K562 (cell line): Measurements from ENCODE around the gene LASP1. TPM values are rescaled to one million over a fixed set of nuclear protein-coding genes. Genes with fewer than 3 reads are reported as not detected.

Source experiments
- ATAC-seq: fragments of 200-7000 bp; cut with Tn5 transposase; 3 replicates; pipeline ENCODE4 v1.9.1; 2020; ENCODE audit warnings: moderate library complexity
- BruUV-seq: library from RNA; stranded (reverse); fragments of 400-500 nt; replicated peaks from 2 replicates; lab custom pipeline; 2021; lab: Mats Ljungman, UMichigan
- CTCF ChIA-PET: fragments of 300-600 bp; formaldehyde crosslinking; extraction: SDS; loops from one replicate; lab custom pipeline; 2021; ENCODE audit warnings: low intra/inter-chr PET ratio; lab: Yijun Ruan, JAX
- POLR2A ChIA-PET: fragments of 300-600, 350-650 bp; sonication (Branson Sonifier 250); formaldehyde crosslinking; extraction: SDS; loops from one replicate; lab custom pipeline; 2021; ENCODE audit warnings: antibody characterized with exemption, inconsistent platforms; lab: Yijun Ruan, JAX
- DNase-seq, 4 experiments: peaks; one replicate each; pipeline versions ENCODE4 v3.0.0 to v3.0.0-alpha.2; 2011 to 2018; ENCODE audit warnings: low spot score in 3 of 4, mixed read lengths in 3 of 4; ENCODE audit errors: extremely low read depth in 1 of 4
- FAIRE-seq: peaks from 2 replicates; lab custom pipeline; 2011; peaks lifted over from hg19 to GRCh38; lab: Jason Lieb, UNC
- H2AFZ ChIP-seq: 2 replicates; pipeline ENCODE4 v1.6.0; 2011; ENCODE audit warnings: low read depth, low read length, control low read depth, inconsistent platforms
- H3K27ac ChIP-seq: fragments of 200-600 bp; 3 replicates; pipeline ENCODE4 v1.8.0; 2011; ENCODE audit warnings: low read depth, mild to moderate bottlenecking, control low read depth, inconsistent platforms, low read length, moderate library complexity, mixed read lengths; ENCODE audit errors: extremely low read depth
- H3K27me3 ChIP-seq, 2 experiments: fragments of 300-600 bp in 1 of 2; 2 replicates in 1 of 2; 3 replicates in 1 of 2; pipeline versions ENCODE4 v1.6.0 to v1.8.0; 2011; ENCODE audit warnings: inconsistent platforms in 2 of 2, low read length in 2 of 2, mild to moderate bottlenecking in 1 of 2, mixed read lengths in 1 of 2, moderate library complexity in 1 of 2; ENCODE audit not compliant: control insufficient read depth in 2 of 2, insufficient read depth in 2 of 2
- H3K36me3 ChIP-seq: fragments of 300-600 bp; 3 replicates; pipeline ENCODE4 v1.8.0; 2011; ENCODE audit warnings: mild to moderate bottlenecking, low read length, inconsistent platforms; ENCODE audit not compliant: control insufficient read depth, insufficient read depth
- H3K4me1 ChIP-seq, 2 experiments: fragments of 200-600 bp in 1 of 2; replicated peaks in 1 of 2; 2 replicates in 1 of 2; 3 replicates in 1 of 2; pipeline versions ENCODE4 v1.5.1 to v1.8.0; 2011; ENCODE audit warnings: inconsistent platforms in 2 of 2, low read length in 2 of 2, mild to moderate bottlenecking in 1 of 2, mixed read lengths in 1 of 2, moderate library complexity in 1 of 2; ENCODE audit not compliant: control insufficient read depth in 2 of 2, insufficient read depth in 2 of 2
- H3K4me2 ChIP-seq: 2 replicates; pipeline ENCODE4 v1.6.1; 2011; ENCODE audit warnings: low read length, control low read depth, inconsistent platforms, mixed read lengths; ENCODE audit not compliant: insufficient read depth
- H3K4me3 ChIP-seq: fragments of 200-600 bp; sonication (generic), shearing (Covaris generic); 2 replicates; pipeline ENCODE4 v1.5.1; 2016; ENCODE audit warnings: control low read depth, inconsistent platforms
- H3K79me2 ChIP-seq: fragments of 200-600 bp; 3 replicates; pipeline ENCODE4 v1.8.0; 2011; ENCODE audit warnings: low read length, inconsistent platforms; ENCODE audit not compliant: control insufficient read depth, insufficient read depth
- H3K9ac ChIP-seq, 2 experiments: 2 replicates each; pipeline versions ENCODE4 v1.6.0 to v1.6.1; 2011; ENCODE audit warnings: low read depth in 2 of 2, low read length in 2 of 2, control low read depth in 1 of 2, inconsistent platforms in 1 of 2, mild to moderate bottlenecking in 1 of 2, mixed read lengths in 1 of 2; ENCODE audit not compliant: insufficient read depth in 1 of 2
- H3K9me1 ChIP-seq: one replicate; pipeline ENCODE4 v1.6.0; 2011; ENCODE audit warnings: inconsistent platforms, mild to moderate bottlenecking, low read length, moderate library complexity; ENCODE audit not compliant: control insufficient read depth, insufficient read depth
- H3K9me3 ChIP-seq: replicated peaks from 2 replicates; pipeline ENCODE4 v1.5.1; 2011; ENCODE audit warnings: low read depth, low read length, inconsistent platforms; ENCODE audit not compliant: control insufficient read depth, insufficient read depth
- H4K20me1 ChIP-seq: replicated peaks from 2 replicates; pipeline ENCODE4 v1.6.1; 2011; ENCODE audit warnings: low read length, inconsistent platforms, mixed read lengths; ENCODE audit not compliant: control insufficient read depth, insufficient read depth
- POLR2A ChIP-seq: fragments of 450-650 bp; conservative IDR thresholded peaks from 2 replicates; pipeline ENCODE4 v1.6.1; 2016
- POLR2AphosphoS5 ChIP-seq: IDR thresholded peaks from 2 replicates; pipeline ENCODE4 v1.6.1; 2011; ENCODE audit warnings: mild to moderate bottlenecking, low read depth, low read length, moderate library complexity; ENCODE audit not compliant: control insufficient read depth, insufficient read depth
- ZNF384 ChIP-seq: IDR thresholded peaks from 2 replicates; pipeline ENCODE4 v1.6.1; 2012; ENCODE audit warnings: low read depth, low read length, improper control_type of control experiment
- WGBS: fragments of 100-300 bp; shearing (Covaris generic); methylation state at CpG from one replicate; pipeline ENCODE4 v1.1.6; 2016; ENCODE audit warnings: low coverage, mixed read lengths; ENCODE audit not compliant: insufficient coverage; ENCODE audit errors: missing lambda C conversion rate; 5-methylcytosine and 5-hydroxymethylcytosine counted together
- in situ Hi-C: fragments of 300-500 bp; cut with MboI; formaldehyde crosslinking; loops from 4 replicates; pipeline ENCODE4 v1.15.0; 2018; ENCODE audit warnings: inconsistent platforms, mixed read lengths
- intact Hi-C: fragments of 100-400 bp; cut with micrococcal nuclease; formaldehyde crosslinking; loops from 2 replicates; pipeline ENCODE4 v1.14.2; 2022
- polyA plus RNA-seq, 8 experiments: library from polyadenylated mRNA; depleted of rRNA in 4 of 8; stranded (reverse) in 5 of 8; unstranded in 3 of 8; fragments of >200 nt; fragmentation: Nextera tagmentation in 2 of 8; fragmentation: Illumina TruSeq in 1 of 8; extraction: Ambion mirVana in 2 of 8; extraction: Trizol in 1 of 8; gene quantifications; 2 replicates each; pipeline versions ENCODE4 v1.2.1 to v1.2.3, GENCODE V29; 2011 to 2014; ENCODE audit warnings: inconsistent platforms in 1 of 8, missing spikeins in 1 of 8
- total RNA-seq, 7 experiments: library from RNA; depleted of rRNA in 6 of 7; stranded (reverse); fragments of >200 nt in 6 of 7; fragmentation: Illumina TruSeq in 2 of 7; extraction: Trizol in 2 of 7; gene quantifications; 2 replicates each; pipeline versions ENCODE4 v1.2.1 to v1.2.3, GENCODE V29; 2011 to 2021; ENCODE audit warnings: low replicate concordance in 1 of 7

The LASP1 gene
- total and polyA plus RNA-seq, 9 of the 15 experiments (the other 6 are each of a cell fraction or from before 2014, with no cell fraction given) = 23.0 to 125 (median 55.3) TPM

DNA sequence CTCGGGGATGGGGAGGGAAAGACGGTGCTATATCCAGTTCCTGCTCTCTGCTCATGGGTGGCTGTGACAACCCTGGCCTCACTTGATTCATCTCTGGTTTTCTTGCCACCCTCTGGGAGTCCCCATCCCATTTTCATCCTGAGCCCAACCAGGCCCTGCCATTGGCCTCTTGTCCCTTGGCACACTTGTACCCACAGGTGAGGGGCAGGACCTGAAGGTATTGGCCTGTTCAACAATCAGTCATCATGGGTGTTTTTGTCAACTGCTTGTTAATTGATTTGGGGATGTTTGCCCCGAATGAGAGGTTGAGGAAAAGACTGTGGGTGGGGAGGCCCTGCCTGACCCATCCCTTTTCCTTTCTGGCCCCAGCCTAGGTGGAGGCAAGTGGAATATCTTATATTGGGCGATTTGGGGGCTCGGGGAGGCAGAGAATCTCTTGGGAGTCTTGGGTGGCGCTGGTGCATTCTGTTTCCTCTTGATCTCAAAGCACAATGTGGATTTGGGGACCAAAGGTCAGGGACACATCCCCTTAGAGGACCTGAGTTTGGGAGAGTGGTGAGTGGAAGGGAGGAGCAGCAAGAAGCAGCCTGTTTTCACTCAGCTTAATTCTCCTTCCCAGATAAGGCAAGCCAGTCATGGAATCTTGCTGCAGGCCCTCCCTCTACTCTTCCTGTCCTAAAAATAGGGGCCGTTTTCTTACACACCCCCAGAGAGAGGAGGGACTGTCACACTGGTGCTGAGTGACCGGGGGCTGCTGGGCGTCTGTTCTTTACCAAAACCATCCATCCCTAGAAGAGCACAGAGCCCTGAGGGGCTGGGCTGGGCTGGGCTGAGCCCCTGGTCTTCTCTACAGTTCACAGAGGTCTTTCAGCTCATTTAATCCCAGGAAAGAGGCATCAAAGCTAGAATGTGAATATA is 50.8 kb downstream of the LASP1 start:
- no peaks in the 10 kb centered on the region for H3K9me1 ChIP-seq
- H3K4me1 ChIP-seq = peaks cover 0 to 9% of the 10 kb centered on the region in 2 experiments; a peak in 1 of 5 replicates
- peak; percentile 37 for FAIRE-seq

More for the DNA sequence above, 50.8 kb downstream of the LASP1 start:
- H3K9ac ChIP-seq = no peak overlapping the region
- BruUV-seq = no TSS peak
- ATAC-seq (peak; percentile 11; the same call in 1 of the 3 replicates), DNase-seq (no peak)
- in situ Hi-C loops (no loop called here), intact Hi-C loops (no loop called here)
- no peaks in the 10 kb centered on the region for H3K9me3 ChIP-seq
- H3K4me3 ChIP-seq = no peak overlapping the region
- no peak overlapping the region for H3K4me2 ChIP-seq
- H3K79me2 ChIP-seq = no peaks in the 10 kb centered on the region
- ChIA-PET CTCF (no interaction called here), POLR2A (interaction anchor here (0.6 to 2.5 kb wide), 2 partner anchors 16 to 258 kb away, joined by 4 to 7 read pairs; no protein-coding TSS in a partner anchor)
- peaks cover 5% of the 10 kb centered on the region; the same call in 1 of the 2 replicates for H4K20me1 ChIP-seq
- no peak overlapping the region for H3K27ac ChIP-seq
- H3K36me3 ChIP-seq = peaks cover 43% of the 10 kb centered on the region; the same call in 1 of the 3 replicates
- 43% methylated on average over 8 of the region's 9 CpGs for WGBS
- TF ChIP-seq POLR2AphosphoS5 = peak; percentile 17; the same call in 1 of the 2 replicates
- TF ChIP-seq ZNF384 = no peak
- TF ChIP-seq POLR2A = 0 out of 2 replicates have a peak, but pooled peaks have one; percentile 22
- H3K27me3 ChIP-seq = no peaks in the 10 kb centered on the region
- no peak overlapping the region for H2AFZ ChIP-seq
